BJ (cell line): ENCODE measurements around the gene R3HDM2. TPM values are rescaled to one million over a fixed set of nuclear protein-coding genes. Genes with fewer than 3 reads are reported as not detected.

Experiments
- CTCF ChIA-PET: fragments of 350-600 bp; formaldehyde crosslinking; extraction: SDS; loops from one replicate; lab custom pipeline; 2021; ENCODE audit warnings: antibody characterized with exemption, inconsistent platforms; lab: Yijun Ruan, JAX
- POLR2A ChIA-PET: fragments of 300-600 bp; sonication (Branson Sonifier 250); formaldehyde crosslinking; extraction: SDS; loops from one replicate; lab custom pipeline; 2021; ENCODE audit warnings: antibody characterized with exemption; lab: Charles Lee
- DNase-seq: peaks from one replicate; pipeline ENCODE4 v3.0.0-alpha.2; 2011; ENCODE audit warnings: low read depth
- H3K27me3 ChIP-seq: 2 replicates; pipeline ENCODE4 v1.6.0; 2011; ENCODE audit warnings: low read length; ENCODE audit not compliant: control insufficient read depth, insufficient read depth
- H3K36me3 ChIP-seq: 2 replicates; pipeline ENCODE4 v1.5.1; 2011; ENCODE audit warnings: low read length; ENCODE audit not compliant: control insufficient read depth, insufficient read depth
- H3K4me3 ChIP-seq: 2 replicates; pipeline ENCODE4 v1.5.1; 2011; ENCODE audit warnings: low read depth, mild to moderate bottlenecking, control low read depth, low read length
- CTCF ChIP-seq: IDR thresholded peaks from 2 replicates; pipeline ENCODE4 v1.5.1; 2011; ENCODE audit warnings: low read depth, mild to moderate bottlenecking, control low read depth, inconsistent platforms, low read length, moderate library complexity; ENCODE audit not compliant: insufficient read depth
- polyA plus RNA-seq: library from polyadenylated mRNA; depleted of rRNA; stranded (reverse); fragments of >200 nt; gene quantifications from 2 replicates; pipeline ENCODE4 v1.2.3, GENCODE V29; 2011

R3HDM2 gene
- polyA plus RNA-seq, 1 experiment = 27.4 TPM

GRCh38 chr12:57330992-57331391 lies 99.9 kb downstream of the R3HDM2 start:
- Histone ChIP-seq H3K27me3 (no peaks in the 10 kb centered on the region), H3K36me3 (no peaks in the 10 kb centered on the region), H3K4me3 (no peak overlapping the region)
- DNase-seq = no peak
- CTCF ChIA-PET = no interaction called here
- POLR2A ChIA-PET = no interaction called here
- TF ChIP-seq CTCF = no peak

GRCh38 chr12:57329219-57329618 lies 101.6 kb downstream of the R3HDM2 start:
- Histone ChIP-seq H3K27me3 (no peaks in the 10 kb centered on the region), H3K4me3 (no peak overlapping the region), H3K36me3 (no peaks in the 10 kb centered on the region)
- no peak for DNase-seq
- TF ChIP-seq CTCF = no peak
- ChIA-PET POLR2A (no interaction called here), CTCF (no interaction called here)

- ChIA-PET POLR2A (no interaction called here), CTCF (interaction anchor here (0.6 kb wide), 1 partner anchor 457 kb away, joined by 3 read pairs; no protein-coding TSS in a partner anchor)
- Histone ChIP-seq H3K36me3 (no peaks in the 10 kb centered on the region), H3K4me3 (no peak overlapping the region), H3K27me3 (no peaks in the 10 kb centered on the region)
- DNase-seq = no peak
- no peak for TF ChIP-seq CTCF
Observed at GRCh38 chr12:57325395-57325794, 105.4 kb downstream of the R3HDM2 start.

- TF ChIP-seq CTCF = no peak
- ChIA-PET POLR2A (no interaction called here), CTCF (interaction anchor here (0.6 to 1.5 kb wide), 2 partner anchors 11 to 20 kb away, joined by 3 read pairs; no protein-coding TSS in a partner anchor)
- no peak for DNase-seq
- H3K36me3 ChIP-seq = no peaks in the 10 kb centered on the region
- no peaks in the 10 kb centered on the region for H3K27me3 ChIP-seq
- H3K4me3 ChIP-seq = no peak overlapping the region
Observed at GRCh38 chr12:57323416-57323815, 107.4 kb downstream of the R3HDM2 start.

GRCh38 chr12:57320639-57321038 lies 110.2 kb downstream of the R3HDM2 start:
- Histone ChIP-seq H3K4me3 (no peak overlapping the region), H3K36me3 (no peaks in the 10 kb centered on the region), H3K27me3 (no peaks in the 10 kb centered on the region)
- POLR2A ChIA-PET = interaction anchor here (0.7 kb wide), 1 partner anchor 18 kb away, joined by 5 read pairs; no protein-coding TSS in a partner anchor
- TF ChIP-seq CTCF = no peak
- no peak for DNase-seq
- CTCF ChIA-PET = interaction anchor here (1.2 to 3.0 kb wide), 2 partner anchors 132 to 333 kb away, joined by 3 to 15 read pairs; no protein-coding TSS in a partner anchor
